Activated CD4-positive, alpha-beta T cell treated with anti-CD3 and anti-CD28 coated beads for 1 hour (primary cell): ENCODE results near the gene TULP3.
"Not testable (repeated sequence)": the region's sequence is repeated elsewhere in the genome, so short reads cannot be mapped to it uniquely, and the experiment has no call there.

Experiments
- DNase-seq: peaks from one replicate; pipeline ENCODE4 v3.0.0-alpha.2; 2020

Gene TULP3

GRCh38 chr12:2890388-2891239 lies at the start of gene TULP3:
TULP3 (plus strand) TSS chr12:2890891; CDS start chr12:2890948, 57 bp downstream.
- DNase-seq, result peak; percentile 98

DNA sequence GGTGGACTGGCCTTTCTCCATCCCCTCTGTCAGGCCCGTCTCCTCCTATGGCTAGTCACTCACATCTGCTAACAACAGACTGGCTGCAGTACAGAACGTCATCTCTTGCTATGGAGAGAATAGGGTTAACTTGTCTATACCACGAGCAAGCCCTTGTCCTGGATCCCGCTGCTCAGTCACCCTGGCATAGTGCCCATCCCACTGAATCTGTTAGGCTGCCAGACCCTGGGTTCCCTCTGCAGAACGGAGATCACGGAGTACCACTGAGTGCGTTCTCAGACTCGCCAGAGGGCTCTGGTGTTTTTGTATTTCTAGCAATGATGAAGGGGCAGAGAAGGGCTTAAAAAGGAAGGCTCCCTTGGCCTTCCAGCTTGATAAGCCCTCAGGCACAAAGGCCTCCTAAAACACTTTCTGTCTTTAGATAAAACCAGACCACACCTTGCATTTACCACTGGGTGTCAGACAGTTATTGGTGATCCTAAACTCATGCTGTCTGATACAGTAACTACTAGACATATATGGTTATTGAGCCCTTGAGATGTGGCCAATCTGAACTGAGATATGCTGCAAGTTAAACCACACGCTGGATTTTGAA lies 49.5 kb upstream of the TULP3 start:
- DNase-seq, result no peak

GRCh38 chr12:2842948-2843347 lies 47.7 kb upstream of the TULP3 start:
- DNase-seq, result no peak

- DNase-seq, result no peak
Observed at GRCh38 chr12:2844786-2845185, 45.9 kb upstream of the TULP3 start.

GRCh38 chr12:2845280-2845679 lies 45.4 kb upstream of the TULP3 start:
- DNase-seq, result no peak

GRCh38 chr12:2851931-2852330 lies 38.8 kb upstream of the TULP3 start:
- no peak for DNase-seq

GRCh38 chr12:2853626-2854025 lies 37.1 kb upstream of the TULP3 start:
- DNase-seq, result peak; percentile 15

DNA sequence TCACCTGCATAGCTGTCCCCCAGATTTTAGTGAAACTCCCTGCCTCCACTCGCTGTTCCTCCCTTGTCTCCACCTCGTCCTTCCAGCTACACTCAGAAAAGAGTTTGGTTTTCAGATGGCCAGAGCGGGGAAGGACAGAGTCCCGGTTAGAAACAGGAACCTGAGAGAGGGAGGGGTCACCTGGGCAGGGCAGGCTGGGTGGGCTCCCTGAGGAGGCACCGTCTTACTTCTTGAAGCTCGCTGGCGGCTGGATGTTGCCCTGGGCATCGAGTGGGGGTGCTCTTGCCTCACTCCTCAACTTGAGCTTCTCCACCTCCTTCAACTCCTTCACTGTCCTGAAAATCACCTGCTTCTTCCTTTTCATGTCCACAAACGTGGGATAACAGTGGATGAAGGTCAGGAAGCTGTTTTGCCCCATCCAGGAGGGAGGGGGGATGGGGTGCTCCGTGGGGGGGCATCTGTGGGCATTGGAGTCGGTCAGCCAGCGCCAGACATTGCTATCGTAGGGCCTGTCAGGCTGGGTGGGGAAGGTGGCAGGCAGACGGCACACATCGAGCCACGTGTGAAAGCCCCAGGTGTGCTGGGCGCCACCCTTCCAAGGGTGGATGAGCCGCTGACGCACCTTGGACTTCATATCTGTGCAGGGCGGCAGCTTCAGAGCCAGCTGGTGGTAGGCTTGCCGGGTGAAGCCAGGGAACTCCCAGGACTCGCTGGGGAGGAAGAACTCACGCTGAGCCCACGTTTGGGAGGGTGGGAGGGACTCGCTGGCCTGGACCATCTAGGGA lies 35.8 kb upstream of the TULP3 start:
- no peak for DNase-seq

DNA sequence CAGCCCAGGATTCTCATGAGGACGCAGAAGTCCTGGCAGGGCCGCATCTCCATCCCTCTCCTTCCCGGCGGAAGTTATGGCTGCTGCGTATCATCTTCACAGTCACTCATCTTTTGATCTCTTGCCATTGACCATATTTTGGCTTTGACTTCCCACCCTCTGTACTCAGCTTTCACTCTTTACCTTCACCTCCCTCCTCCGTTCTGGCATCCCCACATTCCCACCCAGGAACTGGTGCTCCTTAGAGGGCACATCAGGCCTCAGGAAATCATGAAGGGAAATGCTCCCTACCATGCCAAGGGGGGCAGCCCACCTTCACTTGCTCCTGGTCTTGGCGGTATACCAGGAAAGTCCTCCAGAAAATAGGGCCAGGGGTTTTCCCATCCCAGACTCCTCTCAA lies 35.1 kb upstream of the TULP3 start:
- DNase-seq, result no peak

DNA sequence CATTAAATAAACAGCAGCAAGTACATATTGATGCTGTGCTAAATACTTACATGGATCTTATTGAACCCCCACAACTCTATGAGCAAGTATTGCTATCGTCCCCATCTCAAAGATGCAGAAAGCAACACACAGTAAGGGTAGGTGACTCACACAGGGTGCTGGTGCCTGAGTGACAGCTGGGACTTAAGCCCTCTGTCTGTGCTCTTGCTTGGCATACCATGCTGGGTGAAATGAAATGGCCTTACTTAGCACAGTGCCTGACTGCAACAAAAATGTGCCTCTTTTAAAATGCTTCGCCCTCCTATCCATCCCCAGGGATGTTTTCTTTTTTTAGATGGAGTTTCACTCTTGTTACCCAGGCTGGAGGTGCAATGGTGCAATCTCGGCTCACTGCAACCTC lies 34.6 kb upstream of the TULP3 start:
- DNase-seq, result no peak

DNA sequence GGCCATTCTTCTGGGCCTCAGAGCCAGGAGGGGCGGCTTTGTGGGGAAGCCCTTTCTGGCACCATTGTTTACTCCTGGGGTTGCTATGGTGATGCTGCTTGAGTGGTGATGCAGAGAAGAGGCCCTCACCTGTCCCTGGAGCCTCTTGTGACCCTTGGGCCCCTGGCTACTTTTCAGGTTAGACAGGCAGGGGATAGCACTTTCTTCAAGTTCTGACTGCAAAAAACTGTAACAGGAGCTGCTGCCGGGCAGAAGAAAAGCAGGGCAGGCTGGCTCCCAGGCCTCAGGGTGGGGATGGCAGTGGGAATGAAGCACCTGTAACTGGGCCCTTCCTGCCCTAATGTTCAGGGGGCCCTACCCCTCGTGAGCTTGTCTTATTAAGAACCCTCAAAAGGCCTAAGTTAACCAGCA lies 33.7 kb upstream of the TULP3 start, which contains the start of gene TEX52:
TSS of gene TEX52 (minus strand) at position 19 of the 411 bp plus-strand sequence. CDS start at position 6, 13 bp downstream.
- DNase-seq, result no peak

DNA sequence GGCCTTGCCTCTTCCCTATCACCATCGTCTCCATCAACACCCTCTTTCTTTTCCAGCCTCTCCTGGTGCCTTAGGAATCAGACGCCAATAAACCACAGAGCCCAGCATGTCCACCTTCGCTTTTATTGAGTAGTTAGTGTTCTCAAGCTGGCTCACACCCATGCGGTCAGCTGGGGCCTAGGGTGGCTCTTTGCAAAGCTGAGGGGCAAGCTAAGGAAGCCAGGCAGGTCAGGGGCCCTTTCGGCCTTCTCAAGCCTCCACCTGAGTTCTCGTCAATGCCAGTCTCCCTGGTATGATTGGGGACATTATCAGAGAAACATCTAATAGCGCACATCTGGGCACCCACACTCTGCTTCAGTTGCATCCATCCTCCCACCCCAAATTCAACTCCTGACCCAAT lies 33.1 kb upstream of the TULP3 start:
- DNase-seq, result no peak

GRCh38 chr12:2858334-2858733 lies 32.4 kb upstream of the TULP3 start:
- no peak for DNase-seq

DNA sequence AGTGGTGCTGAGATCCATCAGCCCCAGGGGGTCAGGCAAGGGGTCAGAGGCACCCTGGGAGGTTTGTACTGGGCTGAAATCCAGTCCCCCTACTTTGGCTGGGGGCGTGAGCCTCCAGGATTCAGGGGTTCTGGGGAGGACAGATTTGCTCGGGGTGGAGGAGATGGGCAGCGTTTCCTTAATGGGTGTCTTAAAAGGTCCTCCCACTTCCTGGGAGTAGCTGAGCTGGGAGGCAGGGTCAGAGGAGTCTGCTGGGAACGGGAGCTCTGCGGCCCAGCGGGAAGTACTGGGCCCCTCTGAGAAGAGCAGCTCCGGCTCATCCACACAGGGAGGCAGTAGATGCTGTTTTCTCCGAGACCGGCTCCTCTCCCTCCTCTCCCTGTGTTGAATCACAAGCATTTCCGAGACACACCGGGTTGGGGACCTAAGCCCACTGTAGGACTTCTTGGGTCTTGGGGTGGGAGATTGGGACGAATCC lies 31.7 kb upstream of the TULP3 start:
- no peak for DNase-seq

DNA sequence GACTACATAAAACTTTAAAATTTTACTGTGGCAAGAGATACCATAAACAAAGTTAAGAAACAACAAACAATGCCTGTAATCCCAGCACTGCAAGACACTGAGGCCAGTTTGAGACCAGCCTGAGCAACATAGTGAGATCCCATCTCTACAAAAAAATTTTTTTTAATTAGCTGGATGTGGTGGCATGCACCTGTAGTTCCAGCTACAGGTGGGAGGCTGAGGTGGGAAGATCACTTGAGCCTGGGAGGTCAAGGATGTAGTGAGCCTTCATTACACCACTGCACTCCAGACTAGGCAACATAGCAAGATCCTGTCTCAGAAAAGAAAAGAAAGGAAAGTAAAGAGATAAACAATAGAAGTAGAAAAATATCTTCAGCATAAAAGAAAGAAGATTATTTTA lies 30.5 kb upstream of the TULP3 start:
- no peak for DNase-seq

GRCh38 chr12:2862876-2863275 lies 27.8 kb upstream of the TULP3 start:
- DNase-seq, result no peak

GRCh38 chr12:2863402-2863801 lies 27.3 kb upstream of the TULP3 start:
- not testable (repeated sequence) for DNase-seq

GRCh38 chr12:2864198-2864597 lies 26.5 kb upstream of the TULP3 start:
- no peak for DNase-seq

DNA sequence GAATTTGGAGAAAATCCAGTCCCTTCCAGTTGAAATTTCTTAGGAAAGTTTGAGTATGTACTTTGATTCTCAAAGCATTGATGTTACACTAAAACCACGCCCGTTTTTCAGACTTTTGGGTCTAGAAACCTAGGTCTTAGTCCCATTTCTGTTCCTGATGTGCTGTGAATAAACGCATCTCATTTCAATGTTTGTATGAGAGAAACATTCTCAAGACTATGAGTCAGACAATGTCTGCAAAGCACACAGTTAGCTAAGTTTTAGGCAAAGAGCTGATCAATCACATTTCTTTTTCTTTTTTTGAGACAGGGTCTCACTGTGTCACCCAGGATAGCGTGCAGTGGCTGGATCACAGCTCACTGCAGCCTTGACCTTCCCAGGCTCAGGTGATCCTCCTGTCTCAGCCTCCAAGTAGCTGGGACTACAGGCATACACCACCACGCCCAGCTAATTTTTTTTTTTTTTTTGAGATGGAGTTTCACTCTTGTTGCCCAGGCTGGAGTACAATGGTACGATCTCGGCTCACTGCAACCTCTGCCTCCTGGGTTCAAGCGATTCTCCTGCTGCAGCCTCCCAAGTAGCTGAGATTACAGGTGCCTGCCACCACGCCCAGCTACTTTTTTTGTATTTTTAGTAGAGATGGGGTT lies 21.6 kb upstream of the TULP3 start:
- DNase-seq, result not testable (repeated sequence)

DNA sequence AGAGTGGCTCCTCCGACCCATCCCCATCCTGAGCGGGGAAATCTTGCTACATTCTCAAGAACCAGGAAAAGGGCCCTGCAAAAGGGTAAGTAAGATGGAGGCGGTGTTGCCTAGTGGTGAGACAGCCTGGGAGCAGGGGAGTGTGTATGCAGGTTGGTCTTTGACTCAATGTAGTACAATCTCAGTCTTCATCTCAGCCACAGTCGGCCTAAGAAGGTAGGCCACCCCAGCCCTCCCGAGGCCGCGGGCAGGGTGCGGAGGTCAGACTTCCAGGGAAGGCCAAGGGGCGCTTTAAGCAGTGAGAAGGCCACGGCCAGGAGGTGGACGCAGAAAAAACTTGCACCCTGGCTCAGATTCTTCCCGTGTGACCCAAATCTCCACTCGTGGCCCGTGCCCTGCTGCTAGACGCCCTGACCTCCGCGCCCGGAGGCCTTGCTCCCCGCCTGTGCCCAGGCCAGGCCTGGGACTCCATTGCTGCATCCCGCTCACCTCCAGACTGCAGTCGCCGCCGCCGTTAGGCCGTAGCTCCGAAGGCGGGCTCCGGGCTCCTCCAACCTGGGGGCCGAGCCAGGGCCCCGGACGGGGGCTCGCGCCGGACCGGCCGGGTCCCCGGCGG lies 14.2 kb upstream of the TULP3 start:
- no peak for DNase-seq

GRCh38 chr12:2877047-2877952 lies 13.4 kb upstream of the TULP3 start, which contains the start of the genes FOXM1 and RHNO1:
FOXM1 (minus strand) TSS chr12:2877174; CDS start chr12:2874478, 2,696 bp downstream.
RHNO1 (plus strand) TSS chr12:2877223; CDS start chr12:2885367, 8,144 bp downstream.
- DNase-seq, result peak; percentile 79
